ENCODE measurements around the gene GULP1.
"Not testable (repeated sequence)": the region's sequence is repeated elsewhere in the genome, so short reads cannot be mapped to it uniquely, and the experiment has no call there.

The GULP1 gene

DNA sequence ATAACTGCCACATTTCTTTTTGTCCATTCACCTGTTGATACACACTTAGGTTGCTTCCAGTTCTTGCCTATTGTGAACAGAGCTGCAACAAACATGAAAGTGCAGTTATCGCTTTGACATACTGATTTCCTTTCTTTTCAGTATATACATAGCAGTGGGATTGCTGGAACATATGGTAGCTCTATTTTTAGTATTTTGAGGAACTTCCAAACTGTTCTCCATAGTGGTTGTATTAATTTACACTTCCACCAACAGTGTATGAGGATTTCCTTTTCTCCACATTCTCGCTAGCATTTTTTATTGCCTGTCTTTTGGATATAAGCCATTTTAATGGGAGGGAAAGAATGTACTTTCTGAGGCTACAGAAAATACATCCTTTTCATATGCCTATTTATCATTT, 167.4 kb downstream of the GULP1 start:
- H3K9me3 Mint-ChIP-seq: no peaks in the 10 kb centered on the region
- H3K27me3 Mint-ChIP-seq: no peaks in the 10 kb centered on the region
- no peak overlapping the region for H3K4me3 Mint-ChIP-seq
- no peaks in the 10 kb centered on the region for H3K4me1 Mint-ChIP-seq
- CTCF ChIA-PET: no interaction called here
- H3K27ac Mint-ChIP-seq: no peak overlapping the region
- no peaks in the 10 kb centered on the region for H3K36me3 Mint-ChIP-seq
- no peak for DNase-seq

DNA sequence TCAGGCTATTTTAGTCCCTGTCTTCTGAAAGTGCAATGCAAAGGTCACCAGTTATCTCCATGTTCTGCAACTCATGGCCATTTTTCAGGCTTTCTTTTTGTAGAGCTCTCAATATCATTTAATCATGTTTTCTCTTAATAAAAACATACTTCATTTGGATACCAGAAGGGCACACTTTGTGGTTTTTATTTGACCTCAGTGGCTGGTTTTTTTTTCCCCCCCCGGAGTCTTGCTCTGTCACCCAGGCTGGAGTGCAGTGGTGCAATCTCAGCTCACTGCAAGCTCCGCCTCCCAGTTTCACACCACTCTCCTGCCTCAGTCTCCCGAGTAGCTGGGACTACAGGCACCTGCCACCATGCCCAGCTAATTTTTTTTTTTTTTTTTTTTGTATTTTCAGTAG, 174.4 kb downstream of the GULP1 start:
- CTCF ChIA-PET, H3K9me3 Mint-ChIP-seq, H3K4me1 Mint-ChIP-seq, H3K4me3 Mint-ChIP-seq, DNase-seq, H3K36me3 Mint-ChIP-seq, H3K27me3 Mint-ChIP-seq, H3K27ac Mint-ChIP-seq: not testable (repeated sequence)

- Mint-ChIP-seq H3K4me3 (no peak overlapping the region), H3K4me1 (no peaks in the 10 kb centered on the region), H3K36me3 (no peaks in the 10 kb centered on the region), H3K27ac (no peak overlapping the region), H3K27me3 (no peaks in the 10 kb centered on the region), H3K9me3 (no peaks in the 10 kb centered on the region)
- DNase-seq: no peak
- CTCF ChIA-PET: no interaction called here
Measured at GRCh38 chr2:188466761-188467160, 175.1 kb downstream of the GULP1 start.

DNA sequence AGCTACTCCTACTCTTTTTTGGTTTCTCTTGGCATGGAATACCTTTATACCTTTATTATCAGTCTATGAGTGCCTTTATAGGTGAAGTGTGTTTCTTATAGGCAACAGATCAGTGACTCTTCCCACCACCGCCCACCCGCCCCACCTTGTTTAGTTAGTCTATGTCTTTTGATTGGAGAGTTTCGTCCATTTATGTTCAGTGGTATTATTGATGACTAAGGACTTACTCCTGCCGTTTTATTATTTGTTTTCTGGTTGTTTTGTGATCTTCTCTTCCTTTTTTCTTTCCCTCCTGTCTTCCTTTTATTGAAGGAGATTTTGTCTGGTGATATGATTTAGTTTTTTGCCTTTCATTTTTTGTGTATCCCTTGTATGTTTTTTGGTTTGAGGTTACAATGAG, 179.5 kb downstream of the GULP1 start:
- no peak overlapping the region for H3K27ac Mint-ChIP-seq
- CTCF ChIA-PET: no interaction called here
- no peaks in the 10 kb centered on the region for H3K36me3 Mint-ChIP-seq
- DNase-seq: no peak
- no peaks in the 10 kb centered on the region for H3K9me3 Mint-ChIP-seq
- no peak overlapping the region for H3K4me3 Mint-ChIP-seq
- no peaks in the 10 kb centered on the region for H3K4me1 Mint-ChIP-seq
- H3K27me3 Mint-ChIP-seq: no peaks in the 10 kb centered on the region

DNA sequence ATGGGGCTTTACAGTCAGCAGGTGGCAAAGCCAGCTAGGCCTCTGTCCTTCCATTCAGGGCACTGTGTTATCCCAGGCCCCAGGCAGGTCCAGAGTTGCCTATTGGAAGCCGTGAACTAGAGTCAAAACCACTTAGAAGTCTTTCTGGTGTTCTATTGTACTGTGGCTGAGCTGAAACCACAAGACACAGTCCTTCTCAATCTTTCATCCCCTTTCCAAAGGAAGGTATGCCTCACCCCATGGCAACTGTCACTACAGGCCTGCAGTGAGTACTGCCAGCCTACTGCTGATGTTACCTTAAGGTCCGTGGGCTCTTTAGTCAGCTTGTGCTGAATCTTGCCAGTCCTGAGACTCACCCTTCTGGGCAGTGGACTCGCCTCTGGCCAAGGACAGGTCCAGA, 181.6 kb downstream of the GULP1 start:
- CTCF ChIA-PET: no interaction called here
- no peak for DNase-seq
- H3K27ac Mint-ChIP-seq: no peak overlapping the region
- no peaks in the 10 kb centered on the region for H3K36me3 Mint-ChIP-seq
- H3K27me3 Mint-ChIP-seq: no peaks in the 10 kb centered on the region
- H3K4me3 Mint-ChIP-seq: no peak overlapping the region
- H3K9me3 Mint-ChIP-seq: no peaks in the 10 kb centered on the region
- H3K4me1 Mint-ChIP-seq: no peaks in the 10 kb centered on the region

GRCh38 chr2:188474316-188474715, 182.6 kb downstream of the GULP1 start:
- Mint-ChIP-seq H3K9me3 (no peaks in the 10 kb centered on the region), H3K4me3 (no peak overlapping the region)
- CTCF ChIA-PET: no interaction called here

GRCh38 chr2:188475945-188476344, 184.3 kb downstream of the GULP1 start:
- no peaks in the 10 kb centered on the region for H3K4me1 Mint-ChIP-seq
- no peak for DNase-seq
- no peaks in the 10 kb centered on the region for H3K27me3 Mint-ChIP-seq
- H3K36me3 Mint-ChIP-seq: no peaks in the 10 kb centered on the region
- H3K4me3 Mint-ChIP-seq: no peak overlapping the region
- CTCF ChIA-PET: no interaction called here
- H3K9me3 Mint-ChIP-seq: no peaks in the 10 kb centered on the region
- no peak overlapping the region for H3K27ac Mint-ChIP-seq

More at GRCh38 chr2:188474316-188474715, 182.6 kb downstream of the GULP1 start:
- no peaks in the 10 kb centered on the region for H3K36me3 Mint-ChIP-seq
- DNase-seq: no peak
- H3K27me3 Mint-ChIP-seq: no peaks in the 10 kb centered on the region
- H3K27ac Mint-ChIP-seq: no peak overlapping the region
- H3K4me1 Mint-ChIP-seq: no peaks in the 10 kb centered on the region

GRCh38 chr2:188477564-188478103, 186.0 kb downstream of the GULP1 start:
- no peaks in the 10 kb centered on the region for H3K9me3 Mint-ChIP-seq
- no peaks in the 10 kb centered on the region for H3K27me3 Mint-ChIP-seq
- no peak for DNase-seq
- H3K27ac Mint-ChIP-seq: no peak overlapping the region
- no peak overlapping the region for H3K4me3 Mint-ChIP-seq
- H3K36me3 Mint-ChIP-seq: no peaks in the 10 kb centered on the region
- CTCF ChIA-PET: no interaction called here
- H3K4me1 Mint-ChIP-seq: no peaks in the 10 kb centered on the region

- no peak overlapping the region for H3K4me3 Mint-ChIP-seq
Measured at GRCh38 chr2:188478724-188479123, 187.1 kb downstream of the GULP1 start.

GRCh38 chr2:188481474-188481873, 189.8 kb downstream of the GULP1 start:
- H3K4me1 Mint-ChIP-seq: no peaks in the 10 kb centered on the region
- no peak for DNase-seq
- CTCF ChIA-PET: no interaction called here
- H3K27ac Mint-ChIP-seq: no peak overlapping the region
- H3K36me3 Mint-ChIP-seq: no peaks in the 10 kb centered on the region
- no peaks in the 10 kb centered on the region for H3K9me3 Mint-ChIP-seq
- H3K4me3 Mint-ChIP-seq: no peak overlapping the region
- no peaks in the 10 kb centered on the region for H3K27me3 Mint-ChIP-seq

More at GRCh38 chr2:188478724-188479123, 187.1 kb downstream of the GULP1 start:
- Mint-ChIP-seq H3K27ac (no peak overlapping the region), H3K27me3 (no peaks in the 10 kb centered on the region), H3K4me1 (no peaks in the 10 kb centered on the region), H3K36me3 (no peaks in the 10 kb centered on the region), H3K9me3 (no peaks in the 10 kb centered on the region)
- no peak for DNase-seq
- CTCF ChIA-PET: no interaction called here

GRCh38 chr2:188485496-188485895, 193.8 kb downstream of the GULP1 start:
- H3K27ac Mint-ChIP-seq: no peak overlapping the region
- no peaks in the 10 kb centered on the region for H3K27me3 Mint-ChIP-seq
- no peaks in the 10 kb centered on the region for H3K36me3 Mint-ChIP-seq
- no peaks in the 10 kb centered on the region for H3K9me3 Mint-ChIP-seq
- no peaks in the 10 kb centered on the region for H3K4me1 Mint-ChIP-seq
- no peak overlapping the region for H3K4me3 Mint-ChIP-seq
- DNase-seq: no peak
- CTCF ChIA-PET: no interaction called here

DNA sequence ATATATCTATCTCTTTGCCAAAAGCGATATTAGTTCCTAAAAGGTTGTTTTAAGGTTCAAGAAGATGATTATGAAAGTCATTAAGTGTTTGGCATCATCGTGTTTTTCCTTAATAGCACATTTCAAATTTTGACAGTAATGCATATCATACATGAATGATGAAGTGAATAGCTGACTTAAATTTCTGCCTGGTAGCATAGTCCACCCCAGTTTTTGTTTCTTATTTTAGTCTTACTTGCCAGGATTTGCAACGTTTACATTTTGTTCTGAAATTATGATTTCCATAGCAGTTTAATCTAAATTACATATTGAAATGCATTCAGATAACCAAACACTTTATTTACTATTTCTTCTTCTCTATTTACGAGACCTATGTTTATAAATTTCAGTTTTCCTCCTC, 201.1 kb downstream of the GULP1 start:
- DNase-seq: no peak
- CTCF ChIA-PET: no interaction called here
- Mint-ChIP-seq H3K27ac (no peak overlapping the region), H3K9me3 (no peaks in the 10 kb centered on the region), H3K27me3 (no peaks in the 10 kb centered on the region), H3K4me1 (no peaks in the 10 kb centered on the region), H3K4me3 (no peak overlapping the region), H3K36me3 (no peaks in the 10 kb centered on the region)

DNA sequence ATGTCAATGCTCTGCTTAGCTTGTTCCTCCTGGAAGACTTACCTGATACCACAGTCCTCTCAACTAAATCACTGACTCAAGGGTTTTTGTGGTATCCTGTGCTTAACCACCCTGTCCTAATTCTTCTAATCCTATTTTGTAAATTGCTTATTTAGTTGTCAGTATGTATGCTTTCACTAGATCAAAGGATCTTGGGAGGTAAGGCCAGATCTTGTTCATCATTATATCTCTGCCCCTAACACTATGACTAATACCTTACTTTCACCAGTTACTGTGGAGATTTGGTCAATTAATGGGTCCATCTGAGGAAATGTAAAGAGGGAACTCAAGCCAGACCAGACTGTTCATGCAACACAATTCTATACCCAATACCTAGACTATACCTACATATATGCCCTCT, 203.2 kb downstream of the GULP1 start:
- no peak for DNase-seq
- Mint-ChIP-seq H3K9me3 (no peaks in the 10 kb centered on the region), H3K36me3 (no peaks in the 10 kb centered on the region), H3K4me3 (no peak overlapping the region), H3K4me1 (no peaks in the 10 kb centered on the region), H3K27me3 (no peaks in the 10 kb centered on the region), H3K27ac (no peak overlapping the region)
- CTCF ChIA-PET: no interaction called here

DNA sequence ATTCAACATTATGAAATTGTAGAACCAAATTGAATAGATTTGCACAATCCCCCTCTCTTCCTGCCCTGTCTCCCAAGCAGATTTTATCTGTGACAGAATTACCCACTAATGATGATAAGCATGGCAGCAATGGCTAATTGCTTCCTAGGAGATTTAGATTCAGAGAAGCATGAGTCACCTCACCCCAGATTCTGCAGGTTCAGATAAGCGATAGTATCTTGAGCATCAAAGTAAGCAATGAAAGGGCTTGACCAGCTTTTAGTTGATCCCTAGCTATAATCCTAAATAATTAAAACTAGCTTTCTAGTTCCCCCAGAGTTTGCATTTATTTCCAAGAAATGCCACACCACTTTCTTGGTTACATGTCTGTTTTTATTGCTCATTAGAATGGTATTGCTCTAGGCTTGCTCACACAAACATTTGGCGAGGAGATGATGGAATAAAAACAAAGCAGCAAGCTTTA, 204.3 kb downstream of the GULP1 start:
- CTCF ChIA-PET: no interaction called here
- no peak for DNase-seq
- Mint-ChIP-seq H3K4me3 (no peak overlapping the region), H3K27ac (no peak overlapping the region), H3K4me1 (no peaks in the 10 kb centered on the region), H3K36me3 (no peaks in the 10 kb centered on the region), H3K9me3 (no peaks in the 10 kb centered on the region), H3K27me3 (no peaks in the 10 kb centered on the region)

DNA sequence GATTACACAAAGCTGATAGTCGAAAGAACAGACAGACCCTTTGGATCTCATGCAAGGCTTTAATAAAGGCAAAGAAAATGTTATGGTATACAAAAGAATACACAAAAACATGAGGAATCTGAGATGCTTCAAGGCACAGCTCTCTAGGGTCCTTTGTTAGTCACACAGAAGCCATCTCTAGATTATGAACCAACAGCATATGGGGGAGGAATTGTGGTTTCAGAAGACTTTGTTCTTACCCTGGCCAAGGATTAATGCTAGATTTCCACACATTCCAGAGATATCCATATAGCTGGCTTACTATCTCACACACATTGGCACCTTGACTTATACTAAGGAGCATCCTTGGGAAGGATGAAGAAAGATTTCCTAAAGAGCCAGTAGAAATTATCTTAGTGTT, 206.1 kb downstream of the GULP1 start:
- H3K36me3 Mint-ChIP-seq: no peaks in the 10 kb centered on the region
- CTCF ChIA-PET: no interaction called here
- no peak for DNase-seq
- H3K4me3 Mint-ChIP-seq: no peak overlapping the region
- no peaks in the 10 kb centered on the region for H3K27me3 Mint-ChIP-seq
- no peaks in the 10 kb centered on the region for H3K4me1 Mint-ChIP-seq
- H3K27ac Mint-ChIP-seq: no peak overlapping the region
- H3K9me3 Mint-ChIP-seq: no peaks in the 10 kb centered on the region

- H3K27me3 Mint-ChIP-seq: no peaks in the 10 kb centered on the region
- H3K4me3 Mint-ChIP-seq: no peak overlapping the region
- H3K36me3 Mint-ChIP-seq: no peaks in the 10 kb centered on the region
- no peaks in the 10 kb centered on the region for H3K9me3 Mint-ChIP-seq
- CTCF ChIA-PET: no interaction called here
- no peak for DNase-seq
- H3K4me1 Mint-ChIP-seq: no peaks in the 10 kb centered on the region
- H3K27ac Mint-ChIP-seq: no peak overlapping the region
Measured at GRCh38 chr2:188503975-188504374, 212.3 kb downstream of the GULP1 start.
